HG03469 (cell line): ENCODE results near the gene DMKN.

Experiments
- ATAC-seq: cut with Tn5 transposase; IDR thresholded peaks from one replicate; pipeline ENCODE4 v1.9.1; 2021; ENCODE audit warnings: mild to moderate bottlenecking, moderate library complexity, moderate number of reproducible peaks; ENCODE audit not compliant: unreplicated experiment

DMKN gene

GRCh38 chr19:35513628-35514281 lies at the start of gene DMKN:
DMKN (minus strand) TSS chr19:35513649; CDS start chr19:35513475, 174 bp downstream.
- no peak for ATAC-seq

DNA sequence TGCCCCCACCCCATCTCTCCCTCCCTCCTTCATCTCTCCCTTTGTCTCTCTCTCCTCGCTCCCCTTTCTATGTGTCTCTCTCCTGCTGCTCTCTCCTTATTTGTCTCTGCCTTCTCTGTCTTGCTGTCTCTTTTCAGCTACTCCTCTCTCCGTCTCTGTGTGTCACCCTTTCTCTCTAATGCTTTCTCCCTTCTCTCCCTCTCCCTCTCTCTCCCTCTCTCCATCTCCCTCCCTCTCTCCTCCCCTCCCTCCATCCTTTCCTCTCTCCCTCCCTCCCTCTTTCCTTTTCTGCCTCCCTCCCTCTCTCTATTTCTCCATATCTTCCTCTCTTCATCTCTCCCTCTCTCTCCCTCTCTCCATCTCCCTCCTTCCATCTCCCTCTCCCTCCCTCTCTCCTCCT lies 49.3 kb upstream of the DMKN start:
- ATAC-seq: no peak

GRCh38 chr19:35562336-35562735 lies 48.9 kb upstream of the DMKN start:
- ATAC-seq: no peak

- ATAC-seq: no peak
Observed at GRCh38 chr19:35561436-35561835, 48.0 kb upstream of the DMKN start.

DNA sequence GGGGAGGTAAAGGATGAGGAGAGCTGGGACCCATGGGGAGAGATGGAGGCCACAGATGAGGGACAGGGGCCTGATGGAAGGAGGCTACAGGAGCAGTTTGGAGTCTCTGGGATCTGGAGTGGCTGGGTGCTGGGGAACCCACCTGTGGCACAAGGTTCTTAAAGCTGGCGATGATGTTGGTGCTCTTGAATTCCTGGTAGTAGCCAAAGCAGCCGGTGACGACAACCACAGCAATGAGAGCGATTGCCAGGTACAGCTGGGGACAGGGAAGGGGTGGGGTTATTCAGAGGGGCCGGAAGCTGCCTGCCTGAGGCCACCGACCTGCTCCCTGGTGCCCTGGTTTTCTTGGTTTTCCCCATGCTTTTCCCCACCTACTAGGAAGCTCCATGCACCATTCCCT lies 47.2 kb upstream of the DMKN start:
- ATAC-seq: no peak

- ATAC-seq: no peak
Observed at GRCh38 chr19:35560271-35560670, 46.8 kb upstream of the DMKN start.

DNA sequence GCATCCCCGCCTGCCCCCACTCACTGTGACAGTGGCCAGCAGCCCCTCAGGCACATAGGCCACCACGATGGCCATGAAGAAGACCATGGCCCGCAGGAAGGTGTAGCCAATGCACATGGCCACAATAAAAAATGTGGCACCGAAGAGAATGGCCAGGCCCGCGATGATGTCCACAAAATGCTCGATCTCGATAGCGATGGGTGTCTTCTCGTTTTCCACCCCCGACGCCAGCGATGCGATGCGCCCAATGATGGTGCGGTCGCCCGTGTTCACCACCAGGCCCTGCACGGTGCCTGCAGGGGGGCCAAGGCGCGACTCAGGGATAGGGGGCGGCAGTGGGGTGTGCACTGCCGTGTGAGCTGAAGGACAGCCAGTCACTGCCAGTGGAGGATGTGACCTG lies 46.3 kb upstream of the DMKN start:
- ATAC-seq: no peak

- ATAC-seq: no peak
Observed at GRCh38 chr19:35559281-35559659, 45.8 kb upstream of the DMKN start.

DNA sequence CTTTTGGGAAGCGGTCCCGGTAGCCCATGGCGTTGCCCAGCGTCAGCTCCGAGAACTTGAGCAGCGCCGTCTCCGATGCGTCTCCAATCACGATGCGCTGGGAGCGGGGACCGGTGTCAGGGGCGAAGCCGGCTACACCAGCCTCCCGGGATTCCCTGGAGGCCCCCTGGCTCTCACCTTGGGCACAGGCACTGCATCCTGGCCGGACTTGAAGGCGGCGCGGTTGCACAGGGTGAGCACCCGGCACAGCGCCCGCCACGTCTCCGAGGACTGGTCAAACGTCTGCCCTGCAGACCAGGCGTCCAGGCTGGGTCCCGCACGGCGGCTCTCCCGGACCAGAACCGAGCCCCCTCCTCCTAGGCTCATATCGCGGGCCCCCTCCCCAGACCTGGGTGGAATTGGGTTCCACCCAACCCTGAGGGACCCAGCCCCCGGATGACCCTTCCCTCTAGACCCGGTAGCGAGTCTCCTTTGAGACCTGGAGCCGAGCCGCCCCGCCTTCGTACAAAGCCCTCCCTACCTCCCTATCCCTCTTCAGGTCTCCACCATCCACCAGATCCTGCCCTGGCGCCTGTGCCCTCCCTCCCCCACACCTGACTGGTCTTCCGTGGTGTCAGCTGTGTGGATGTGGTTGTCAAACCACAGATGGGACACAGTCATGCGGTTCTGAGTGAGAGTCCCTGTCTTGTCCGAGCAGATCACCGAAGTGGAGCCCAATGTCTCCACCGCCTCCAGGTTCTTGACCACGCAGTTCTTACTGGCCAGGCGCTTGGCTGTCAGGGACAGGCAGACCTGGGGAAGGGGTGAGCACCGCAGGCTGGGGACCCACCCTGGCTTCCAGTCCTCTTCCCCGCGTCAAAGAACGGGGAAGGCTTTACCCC lies 45.2 kb upstream of the DMKN start:
- ATAC-seq: no peak

DNA sequence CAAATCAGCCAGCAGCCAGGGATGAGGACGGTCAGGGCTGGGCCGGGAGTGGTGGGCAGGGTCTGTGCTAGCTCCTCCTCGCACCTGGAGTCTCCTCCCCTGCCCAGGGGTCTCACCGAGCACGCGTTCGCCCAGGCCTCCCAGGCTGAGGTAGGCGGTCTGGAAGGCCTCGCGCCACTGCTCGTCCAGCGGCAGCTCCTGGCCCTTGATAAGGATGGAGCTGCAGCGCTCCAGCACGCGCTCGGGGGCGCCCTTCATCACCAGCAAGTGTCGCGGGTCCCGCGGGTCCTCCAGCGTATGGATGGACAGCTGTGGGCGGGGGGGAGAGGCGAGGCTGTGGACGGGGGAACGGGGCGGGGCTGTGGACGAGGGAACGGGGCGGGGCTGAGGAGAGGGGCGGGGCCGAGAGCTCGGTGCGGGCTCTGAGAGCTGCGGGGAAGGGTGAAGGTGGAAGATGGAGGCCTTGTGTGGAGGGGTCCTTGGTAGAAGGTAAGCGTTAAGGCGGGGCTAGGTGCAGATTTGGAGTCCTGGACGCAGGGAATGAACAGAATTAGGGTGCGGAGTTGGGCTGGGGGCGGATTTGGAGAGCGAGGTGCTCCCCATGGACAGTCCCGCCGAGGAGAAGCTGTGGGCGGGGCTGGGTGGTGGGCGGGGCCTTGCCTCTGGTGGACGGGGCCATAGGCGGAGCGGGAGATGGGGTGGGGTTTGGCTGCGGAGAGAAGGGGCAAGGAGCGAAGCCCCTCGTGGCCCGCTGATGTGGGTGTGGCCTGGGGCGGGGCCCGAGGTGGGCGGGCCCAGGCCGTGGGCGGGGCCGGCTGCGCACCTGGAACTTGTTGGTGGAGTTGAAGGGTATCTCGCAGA lies 44.3 kb upstream of the DMKN start:
- ATAC-seq: no peak

DNA sequence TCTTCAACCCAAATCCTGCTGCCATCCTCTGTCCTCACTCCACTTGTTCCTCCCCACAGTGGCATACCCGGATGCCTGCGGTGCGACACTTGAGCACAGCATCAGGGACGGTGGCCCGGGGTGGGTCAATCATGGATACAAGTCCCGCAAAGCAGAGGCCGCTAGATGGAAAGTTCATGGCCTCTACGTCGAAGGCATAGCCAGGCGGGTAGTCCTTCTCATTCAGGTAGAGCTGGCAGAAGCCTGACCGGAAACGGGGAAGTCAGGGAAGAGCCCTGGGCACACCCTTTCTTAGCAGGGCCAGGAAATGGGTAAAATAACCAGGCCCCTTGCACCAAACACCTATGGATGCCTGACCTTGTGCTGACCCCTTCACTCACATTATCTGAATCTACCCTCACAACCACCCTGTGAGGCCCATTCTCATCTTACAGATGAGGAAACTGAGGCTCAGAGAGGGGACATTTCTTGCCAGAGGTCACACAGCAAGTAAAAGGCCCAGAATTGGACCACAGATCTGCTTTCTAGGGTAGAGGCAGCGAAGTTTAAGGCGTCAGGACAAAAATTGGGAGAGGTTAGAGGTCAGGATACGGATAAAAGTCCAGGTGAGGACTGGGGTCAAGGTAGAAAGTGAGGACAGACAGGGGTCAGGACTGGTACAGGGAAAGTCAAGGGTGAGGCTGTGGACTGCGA lies 43.5 kb upstream of the DMKN start:
- no peak for ATAC-seq

DNA sequence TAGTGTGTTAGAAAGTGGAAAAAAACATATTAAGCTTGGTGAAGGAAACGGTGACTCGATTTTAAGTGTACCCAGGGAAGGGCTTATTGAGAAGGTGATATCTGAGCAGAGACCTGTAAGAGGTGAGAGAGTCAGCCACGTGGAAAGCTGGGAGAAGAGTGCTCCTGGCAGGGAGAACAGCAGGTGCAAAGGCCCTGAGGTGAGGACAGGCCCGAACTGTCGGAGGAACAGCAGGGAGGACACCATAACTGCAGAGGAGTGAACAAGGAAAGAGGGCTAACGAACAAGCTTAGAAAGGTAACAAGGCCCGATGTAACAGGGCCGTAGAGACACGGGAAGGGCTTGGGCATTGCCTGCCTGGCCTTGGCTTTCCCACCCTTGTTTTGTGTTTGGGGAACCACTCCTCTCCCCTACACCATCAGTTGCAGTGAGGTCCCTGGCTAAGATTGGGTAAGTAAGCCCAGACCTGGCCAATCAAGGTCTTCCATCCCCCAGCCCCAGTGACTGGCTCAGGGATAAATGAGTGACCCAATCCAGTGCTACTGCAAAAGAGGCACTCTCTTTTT lies 42.7 kb upstream of the DMKN start:
- no peak for ATAC-seq

DNA sequence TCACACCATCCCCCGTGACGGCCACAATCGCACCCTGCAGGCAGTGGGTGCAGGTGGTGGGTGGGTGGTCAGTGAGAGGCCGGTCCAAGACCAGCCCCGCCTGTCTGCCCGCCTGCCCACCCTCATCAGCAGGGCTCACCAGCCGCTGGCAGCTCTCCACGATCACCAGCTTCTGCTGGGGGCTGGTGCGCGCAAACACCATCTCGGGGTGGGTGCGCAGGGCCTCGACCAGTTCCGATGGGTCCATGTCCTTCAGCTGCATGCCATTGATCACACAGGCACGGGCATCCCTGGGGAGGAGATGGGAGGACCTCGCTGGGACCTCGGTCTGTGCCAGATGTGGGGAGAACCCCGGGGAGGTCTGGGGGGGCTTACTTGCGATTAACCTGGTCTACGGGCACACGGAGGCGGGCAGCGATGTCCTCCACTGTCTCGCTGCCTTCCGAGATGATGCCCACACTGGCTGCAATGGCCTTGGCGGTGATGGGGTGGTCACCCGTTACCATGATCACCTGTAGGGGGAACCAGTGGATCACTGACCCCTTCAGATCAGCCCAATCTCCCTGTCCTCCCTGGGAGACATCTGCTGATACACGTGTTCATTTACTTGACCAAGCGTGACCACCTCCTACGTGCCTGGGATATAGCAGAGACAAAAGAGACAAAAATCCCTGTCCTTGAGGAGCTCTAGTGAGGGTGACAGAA lies 42.0 kb upstream of the DMKN start:
- ATAC-seq: no peak

GRCh38 chr19:35554076-35554475 lies 40.6 kb upstream of the DMKN start:
- no peak for ATAC-seq

GRCh38 chr19:35553385-35554000 lies 40.0 kb upstream of the DMKN start:
- no peak for ATAC-seq

- ATAC-seq: no peak
Observed at GRCh38 chr19:35552534-35553384, 39.3 kb upstream of the DMKN start.

- no peak for ATAC-seq
Observed at GRCh38 chr19:35551091-35551810, 37.8 kb upstream of the DMKN start.
